NCI-H82 treated with DMSO at 0.1 percent for 48 hours (cell line): ENCODE results near the gene MAP3K7.

Source experiments
- DNase-seq: peaks from one replicate; lab custom pipeline; 2025; ENCODE audit not compliant: unreplicated experiment; lab: John Stamatoyannopoulos, UW

MAP3K7 gene

GRCh38 chr6:90485635-90486277 lies 101.1 kb downstream of the MAP3K7 start:
- no peak for DNase-seq

- no peak for DNase-seq
Observed at GRCh38 chr6:90484903-90485302, 102.0 kb downstream of the MAP3K7 start.

GRCh38 chr6:90484385-90484784 lies 102.5 kb downstream of the MAP3K7 start:
- DNase-seq = no peak

- DNase-seq = no peak
Observed at GRCh38 chr6:90483956-90484355, 102.9 kb downstream of the MAP3K7 start.

- no peak for DNase-seq
Observed at GRCh38 chr6:90483116-90483839, 103.6 kb downstream of the MAP3K7 start.

- DNase-seq = no peak
Observed at GRCh38 chr6:90480666-90481065, 106.2 kb downstream of the MAP3K7 start.

- DNase-seq = no peak
Observed at GRCh38 chr6:90479603-90479926, 107.3 kb downstream of the MAP3K7 start.

GRCh38 chr6:90478789-90479602 lies 107.9 kb downstream of the MAP3K7 start:
- peak; percentile 62 for DNase-seq

GRCh38 chr6:90478278-90478677 lies 108.6 kb downstream of the MAP3K7 start:
- DNase-seq = no peak

GRCh38 chr6:90477366-90477765 lies 109.5 kb downstream of the MAP3K7 start:
- DNase-seq = no peak

- DNase-seq = no peak
Observed at GRCh38 chr6:90472716-90473115, 114.2 kb downstream of the MAP3K7 start.

- DNase-seq = no peak
Observed at GRCh38 chr6:90471263-90471662, 115.6 kb downstream of the MAP3K7 start.

- no peak for DNase-seq
Observed at GRCh38 chr6:90469906-90470305, 117.0 kb downstream of the MAP3K7 start.

- no peak for DNase-seq
Observed at GRCh38 chr6:90468859-90469258, 118.0 kb downstream of the MAP3K7 start.

GRCh38 chr6:90468080-90468479 lies 118.8 kb downstream of the MAP3K7 start:
- no peak for DNase-seq

GRCh38 chr6:90467546-90467945 lies 119.3 kb downstream of the MAP3K7 start:
- no peak for DNase-seq

GRCh38 chr6:90466154-90466940 lies 120.5 kb downstream of the MAP3K7 start:
- DNase-seq = no peak

GRCh38 chr6:90465686-90466085 lies 121.2 kb downstream of the MAP3K7 start:
- DNase-seq = no peak

- DNase-seq = no peak
Observed at GRCh38 chr6:90464507-90464906, 122.4 kb downstream of the MAP3K7 start.

GRCh38 chr6:90463874-90464273 lies 123.0 kb downstream of the MAP3K7 start:
- DNase-seq = no peak
